H1 (cell line): ENCODE data around the gene IP6K3. TPM values are rescaled to one million over a fixed set of nuclear protein-coding genes. Genes with fewer than 3 reads are reported as not detected.

Source experiments
- CTCF ChIA-PET: fragments of 300-600 bp; sonication (Branson Sonifier 250); formaldehyde crosslinking; loops from one replicate; lab custom pipeline; 2021; ENCODE audit not compliant: partially characterized antibody; lab: Charles Lee
- POLR2A ChIA-PET: fragments of 300-600 bp; sonication (Branson Sonifier 250); formaldehyde crosslinking; loops from one replicate; lab custom pipeline; 2021; ENCODE audit warnings: inconsistent platforms; ENCODE audit not compliant: partially characterized antibody; lab: Charles Lee
- DNase-seq, 2 experiments: peaks; one replicate each; pipeline versions ENCODE4 v3.0.0 to v3.0.0-alpha.2; 2010 to 2022; ENCODE audit warnings: low spot score in 2 of 2, low read depth in 1 of 2, mixed read lengths in 1 of 2
- FAIRE-seq: peaks from 2 replicates; lab custom pipeline; 2011; peaks lifted over from hg19 to GRCh38; lab: Jason Lieb, UNC
- H2AFZ ChIP-seq: 2 replicates; pipeline ENCODE4 v1.8.1; 2012; ENCODE audit warnings: low read length, inconsistent platforms
- H2AK5ac ChIP-seq: 2 replicates; pipeline ENCODE4 v1.6.1; 2013; ENCODE audit warnings: low read depth, low read length
- H2BK120ac ChIP-seq: replicated peaks from 2 replicates; pipeline ENCODE3; 2013; ENCODE audit warnings: low read depth, low read length, inconsistent platforms
- H2BK12ac ChIP-seq: 2 replicates; pipeline ENCODE4 v1.6.1; 2013; ENCODE audit warnings: low read depth, low read length
- H2BK15ac ChIP-seq: 2 replicates; pipeline ENCODE4 v1.6.1; 2013; ENCODE audit warnings: low read length
- H2BK20ac ChIP-seq: 2 replicates; pipeline ENCODE4 v1.6.1; 2013; ENCODE audit warnings: low read length
- H2BK5ac ChIP-seq: 2 replicates; pipeline ENCODE4 v1.6.1; 2013; ENCODE audit warnings: low read depth, low read length
- H3K14ac ChIP-seq: 2 replicates; pipeline ENCODE4 v1.6.1; 2013; ENCODE audit warnings: inconsistent platforms; ENCODE audit not compliant: insufficient read length
- H3K18ac ChIP-seq: 2 replicates; pipeline ENCODE4 v1.6.1; 2013; ENCODE audit warnings: low read length; ENCODE audit errors: extremely low read depth
- H3K23ac ChIP-seq: 2 replicates; pipeline ENCODE4 v1.6.1; 2013; ENCODE audit warnings: inconsistent platforms; ENCODE audit not compliant: insufficient read length
- H3K23me2 ChIP-seq: 2 replicates; pipeline ENCODE4 v1.6.1; 2013; ENCODE audit warnings: low read depth, low read length
- H3K27ac ChIP-seq: 2 replicates; pipeline ENCODE4 v1.6.1; 2011; ENCODE audit warnings: low read depth, low read length, inconsistent platforms
- H3K27me3 ChIP-seq, 4 experiments: replicated peaks in 1 of 4; 1 replicate in 1 of 4; 2 replicates in 3 of 4; pipeline versions ENCODE4 v1.6.1 to v1.8.1; 2011 to 2013; ENCODE audit warnings: low read length in 3 of 4, mild to moderate bottlenecking in 3 of 4, inconsistent platforms in 2 of 4, mixed read lengths in 2 of 4, moderate library complexity in 1 of 4; ENCODE audit not compliant: control insufficient read depth in 3 of 4, insufficient read depth in 3 of 4; ENCODE audit errors: extremely low read depth in 1 of 4
- H3K36me3 ChIP-seq, 4 experiments: 2 replicates each; pipeline versions ENCODE4 v1.6.1 to v1.8.1; 2011 to 2013; ENCODE audit warnings: mild to moderate bottlenecking in 4 of 4, low read length in 3 of 4, moderate library complexity in 2 of 4, control low read depth in 1 of 4, inconsistent platforms in 1 of 4; ENCODE audit not compliant: insufficient read depth in 4 of 4, control insufficient read depth in 2 of 4
- H3K4ac ChIP-seq: replicated peaks from 2 replicates; pipeline ENCODE3; 2013; ENCODE audit warnings: low read length, low read depth, mixed read lengths, inconsistent platforms; ENCODE audit not compliant: insufficient read length
- H3K4me1 ChIP-seq, 4 experiments: replicated peaks in 1 of 4; 1 replicate in 1 of 4; 2 replicates in 3 of 4; pipeline versions ENCODE4 v1.6.1 to v1.8.1; 2011 to 2013; ENCODE audit warnings: low read length in 3 of 4, inconsistent platforms in 2 of 4, mixed read lengths in 1 of 4; ENCODE audit not compliant: insufficient read depth in 4 of 4, control insufficient read depth in 3 of 4
- H3K4me2 ChIP-seq, 2 experiments: 2 replicates each; pipeline versions ENCODE4 v1.6.1 to v1.8.1; 2011 to 2013; ENCODE audit warnings: low read depth in 2 of 2, low read length in 2 of 2, control low read depth in 1 of 2, inconsistent platforms in 1 of 2, mild to moderate bottlenecking in 1 of 2; ENCODE audit not compliant: insufficient read depth in 1 of 2
- H3K4me3 ChIP-seq, 4 experiments: fragments of 200-600, 300-600 bp in 1 of 4; sonication (generic), shearing (Covaris generic), sonication (Bioruptor Twin) in 1 of 4; 2 replicates each; pipeline versions ENCODE4 v1.5.1 to v1.8.1; 2011 to 2016; ENCODE audit warnings: low read length in 4 of 4, low read depth in 3 of 4, control low read depth in 2 of 4, inconsistent platforms in 2 of 4, mild to moderate bottlenecking in 2 of 4, mixed read lengths in 1 of 4, moderate library complexity in 1 of 4; ENCODE audit not compliant: insufficient read depth in 2 of 4; ENCODE audit errors: extremely low read depth in 1 of 4
- H3K56ac ChIP-seq: replicated peaks from 2 replicates; pipeline ENCODE3; 2013; ENCODE audit warnings: low read depth, mild to moderate bottlenecking, mixed read lengths, low read length, inconsistent platforms; ENCODE audit not compliant: insufficient read length
- H3K79me1 ChIP-seq: 2 replicates; pipeline ENCODE4 v1.6.1; 2013; ENCODE audit warnings: low read depth, low read length, control low read depth
- H3K79me2 ChIP-seq, 2 experiments: 2 replicates each; pipeline versions ENCODE4 v1.6.1 to v1.8.1; 2012 to 2013; ENCODE audit warnings: low read length in 2 of 2, mild to moderate bottlenecking in 2 of 2, inconsistent platforms in 1 of 2; ENCODE audit not compliant: insufficient read depth in 2 of 2, control insufficient read depth in 1 of 2
- H3K9ac ChIP-seq, 4 experiments: replicated peaks in 1 of 4; 1 replicate in 1 of 4; 2 replicates in 3 of 4; pipeline versions ENCODE4 v1.6.1 to v1.8.1; 2011 to 2013; ENCODE audit warnings: low read depth in 3 of 4, low read length in 3 of 4, control low read depth in 2 of 4, mild to moderate bottlenecking in 2 of 4, moderate library complexity in 2 of 4, inconsistent platforms in 1 of 4; ENCODE audit errors: extremely low read depth in 1 of 4
- H3K9me3 ChIP-seq, 2 experiments: 2 replicates each; pipeline versions ENCODE4 v1.6.1 to v1.8.1; 2012 to 2013; ENCODE audit warnings: mild to moderate bottlenecking in 2 of 2, moderate library complexity in 2 of 2, control low read depth in 1 of 2, inconsistent platforms in 1 of 2, low read depth in 1 of 2, low read length in 1 of 2, mixed read lengths in 1 of 2; ENCODE audit not compliant: insufficient read depth in 2 of 2
- H4K20me1 ChIP-seq, 2 experiments: replicated peaks in 1 of 2; 2 replicates each; pipeline versions ENCODE3 to v1.8.1; 2011 to 2013; ENCODE audit warnings: inconsistent platforms in 2 of 2, low read length in 2 of 2, mild to moderate bottlenecking in 1 of 2; ENCODE audit not compliant: insufficient read depth in 2 of 2, control insufficient read depth in 1 of 2
- H4K5ac ChIP-seq: 2 replicates; pipeline ENCODE4 v1.6.1; 2013; ENCODE audit warnings: low read length, low read depth, mixed read lengths, inconsistent platforms; ENCODE audit not compliant: insufficient read length
- H4K8ac ChIP-seq: 2 replicates; pipeline ENCODE4 v1.8.0; 2013; ENCODE audit warnings: mild to moderate bottlenecking, moderate library complexity, low read length, inconsistent platforms; ENCODE audit not compliant: insufficient read depth; ENCODE audit errors: extremely low read depth
- H4K91ac ChIP-seq: replicated peaks from 2 replicates; pipeline ENCODE3; 2013; ENCODE audit warnings: low read length, mixed read lengths, inconsistent platforms; ENCODE audit not compliant: insufficient read length
- CEBPB ChIP-seq: IDR thresholded peaks from 2 replicates; pipeline ENCODE4 v1.6.1; 2012; ENCODE audit warnings: low read depth, low read length
- CHD1 ChIP-seq: IDR thresholded peaks from 2 replicates; pipeline ENCODE4 v1.6.1; 2012; ENCODE audit warnings: low read depth, low read length, improper control_type of control experiment
- CHD2 ChIP-seq: IDR thresholded peaks from 2 replicates; pipeline ENCODE4 v1.6.1; 2012; ENCODE audit warnings: low read length, improper control_type of control experiment
- CTBP2 ChIP-seq: IDR thresholded peaks from 2 replicates; pipeline ENCODE4 v1.7.0; 2011; ENCODE audit warnings: borderline replicate concordance, mild to moderate bottlenecking, moderate library complexity, mixed read lengths, low read length; ENCODE audit not compliant: insufficient read depth, insufficient read length
- HDAC6 ChIP-seq: IDR thresholded peaks from one replicate; pipeline ENCODE4 v1.7.1; 2012; ENCODE audit warnings: low read depth, mild to moderate bottlenecking, inconsistent platforms, low read length, moderate library complexity
- POLR2A ChIP-seq, 2 experiments: IDR thresholded peaks; 1 replicate in 1 of 2; 2 replicates in 1 of 2; pipeline ENCODE4 v1.6.1; 2011; ENCODE audit warnings: low read depth in 2 of 2, low read length in 2 of 2, mild to moderate bottlenecking in 2 of 2; ENCODE audit errors: control extremely low read depth in 1 of 2
- SP1 ChIP-seq: IDR thresholded peaks from 2 replicates; pipeline ENCODE4 v1.6.1; 2011; ENCODE audit warnings: low read depth, low read length
- TCF12 ChIP-seq: IDR thresholded peaks from 2 replicates; pipeline ENCODE4 v1.6.1; 2011; ENCODE audit warnings: low read depth, mild to moderate bottlenecking, low read length
- YY1 ChIP-seq: IDR thresholded peaks from 2 replicates; pipeline ENCODE4 v1.6.1; 2011; ENCODE audit warnings: low read depth, mild to moderate bottlenecking, low read length
- whole genome bisulfite sequencing, 2 experiments: shearing (Covaris generic) in 1 of 2; methylation state at CpG; one replicate each; pipeline versions ENCODE4 v1.1.6 to v1.1.7; 2013 to 2015; ENCODE audit warnings: low lambda C conversion rate in 2 of 2, mixed read lengths in 2 of 2, inconsistent platforms in 1 of 2, low coverage in 1 of 2, missing lambda C conversion rate in 1 of 2; ENCODE audit not compliant: insufficient replicate concordance in 2 of 2, insufficient coverage in 1 of 2, insufficient read length in 1 of 2; ENCODE audit errors: extremely low coverage in 1 of 2, missing lambda C conversion rate in 1 of 2; 5-methylcytosine and 5-hydroxymethylcytosine counted together
- polyA plus RNA-seq, 7 experiments: library from polyadenylated mRNA; depleted of rRNA in 3 of 7; stranded (reverse) in 5 of 7; unstranded in 2 of 7; fragments of >200 nt in 5 of 7; fragments of 200-250 nt in 2 of 7; gene quantifications; 1 replicate in 5 of 7; 2 replicates in 1 of 7; 4 replicates in 1 of 7; pipeline versions ENCODE4 v1.2.1 to v1.2.3, GENCODE V29; 2011 to 2013; ENCODE audit warnings: missing spikeins in 2 of 7, mixed read lengths in 2 of 7
- total RNA-seq: library from RNA; stranded (reverse); fragmentation: NEBNext Ultra II Directional; extraction: Animal tissue kit (Norgen Biotek cat#: 25700); gene quantifications from 2 replicates; pipeline ENCODE4 v1.2.1, GENCODE V29; 2021
- TF ChIP-seq, protein P1 (sequence below): IDR thresholded peaks from 2 replicates; pipeline ENCODE4 v1.6.1; 2011; ENCODE audit warnings: low read length, improper control_type of control experiment

IP6K3 gene
- total and polyA plus RNA-seq, 2 of the 8 experiments (the other 6 are each of a cell fraction or from before 2014, with no cell fraction given), result 0.22 to 0.73 TPM

DNA sequence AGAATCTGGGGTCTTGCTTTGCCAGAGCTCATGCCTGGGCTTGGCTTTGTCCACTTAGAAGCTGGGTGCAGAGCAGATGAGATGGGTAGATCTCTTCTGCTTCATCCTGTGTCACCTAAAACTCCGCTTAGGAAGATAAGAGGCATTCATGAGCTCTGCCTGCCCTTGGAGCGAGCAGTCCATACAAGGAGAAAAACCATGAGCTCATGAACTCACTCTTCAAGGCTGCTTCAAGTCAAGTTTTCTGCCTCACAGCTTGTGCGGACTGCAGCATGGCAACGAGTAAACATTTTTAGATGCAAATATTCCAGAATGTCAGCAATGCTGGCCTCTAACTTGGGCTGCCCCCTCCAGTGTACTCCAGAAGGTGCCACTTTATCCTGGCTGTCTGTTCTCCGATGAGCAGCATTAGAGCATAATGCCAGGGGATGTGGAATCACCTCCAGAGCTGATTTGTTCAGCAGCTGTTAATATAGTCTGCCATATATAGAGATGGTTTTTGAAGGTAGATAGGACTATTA is 24.5 kb downstream of the IP6K3 start:
- no peaks in the 10 kb centered on the region for H3K9me3 ChIP-seq
- no peaks in the 10 kb centered on the region for H3K36me3 ChIP-seq
- H2BK5ac ChIP-seq, result no peak overlapping the region
- no peak overlapping the region for H3K4me3 ChIP-seq
- no peak overlapping the region for H2BK12ac ChIP-seq
- 93% methylated on average over 5 of the region's 5 CpGs; no CpG with 5 or more reads in 1 of the 2 experiments for WGBS, 2 experiments
- H2BK20ac ChIP-seq, result no peak overlapping the region
- H2BK120ac ChIP-seq, result no peak overlapping the region
- no peak overlapping the region for H3K56ac ChIP-seq
- no peaks in the 10 kb centered on the region for H4K20me1 ChIP-seq
- no peak overlapping the region for H3K14ac ChIP-seq
- H3K4me2 ChIP-seq, result no peak overlapping the region
- H4K5ac ChIP-seq, result no peak overlapping the region
- no peak overlapping the region for H4K91ac ChIP-seq
- no peak overlapping the region for H3K4ac ChIP-seq
- no peaks in the 10 kb centered on the region for H3K23me2 ChIP-seq
- no peak overlapping the region for H2BK15ac ChIP-seq
- H2AFZ ChIP-seq, result no peak overlapping the region
- H3K79me2 ChIP-seq, result no peaks in the 10 kb centered on the region
- TF ChIP-seq, protein P1, sequence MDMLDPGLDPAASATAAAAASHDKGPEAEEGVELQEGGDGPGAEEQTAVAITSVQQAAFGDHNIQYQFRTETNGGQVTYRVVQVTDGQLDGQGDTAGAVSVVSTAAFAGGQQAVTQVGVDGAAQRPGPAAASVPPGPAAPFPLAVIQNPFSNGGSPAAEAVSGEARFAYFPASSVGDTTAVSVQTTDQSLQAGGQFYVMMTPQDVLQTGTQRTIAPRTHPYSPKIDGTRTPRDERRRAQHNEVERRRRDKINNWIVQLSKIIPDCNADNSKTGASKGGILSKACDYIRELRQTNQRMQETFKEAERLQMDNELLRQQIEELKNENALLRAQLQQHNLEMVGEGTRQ, result no peak
- no peak for TF ChIP-seq SP1
- TF ChIP-seq CEBPB, result no peak
- TF ChIP-seq POLR2A (IDR thresholded peaks at IDR 0.05; ENCODE audit: control extremely low read depth in 1 of 2, low read depth in 2 of 2, low read length in 2 of 2), result no peak
- TF ChIP-seq CHD2, result no peak
- no peak for TF ChIP-seq HDAC6
- no peak for TF ChIP-seq CTBP2
- TF ChIP-seq CHD1, result no peak
- no peak for TF ChIP-seq YY1
- TF ChIP-seq TCF12, result no peak
- H3K79me1 ChIP-seq, result no peaks in the 10 kb centered on the region
- H3K18ac ChIP-seq, result no peak overlapping the region
- no peak overlapping the region for H3K9ac ChIP-seq
- peaks cover 2 to 8% (median 4%) of the 10 kb centered on the region in 4 experiments; a peak in 6 of 7 replicates for H3K4me1 ChIP-seq
- ChIA-PET CTCF (interaction anchor here (0.7 to 3.5 kb wide), 10 partner anchors 10 to 333 kb away, joined by 3 to 14 read pairs (median 4); partner anchors contain the start of gene UQCC2), POLR2A (interaction anchor here (2.8 kb wide), 1 partner anchor 11 kb away, joined by 15 read pairs; the partner anchor contains the start of gene UQCC2)
- no peak for DNase-seq
- no peak overlapping the region for H3K23ac ChIP-seq
- FAIRE-seq, result no peak
- H3K27ac ChIP-seq, result no peak overlapping the region
- H3K27me3 ChIP-seq, result no peaks in the 10 kb centered on the region
- no peak overlapping the region for H4K8ac ChIP-seq
- H2AK5ac ChIP-seq, result no peak overlapping the region
